LNCaP clone FGC (cell line): ENCODE measurements around the gene ZNF613.
A peak's percentile ranks its signal among the peaks of the same experiment; 100 is the strongest.
"Not testable (repeated sequence)": the region's sequence is repeated elsewhere in the genome, so short reads cannot be mapped to it uniquely, and the experiment has no call there.

Source experiments
- DNase-seq: peaks from one replicate; pipeline ENCODE4 v3.0.0-alpha.2; 2011; ENCODE audit warnings: low read depth
- H3K4me3 ChIP-seq: 2 replicates; pipeline ENCODE4 v1.5.1; 2011; ENCODE audit warnings: mild to moderate bottlenecking, low read depth, low read length, control low read depth
- TF ChIP-seq, protein P1 (sequence below): IDR thresholded peaks from 2 replicates; pipeline ENCODE4 v1.5.1; 2012; ENCODE audit warnings: mild to moderate bottlenecking; ENCODE audit not compliant: control insufficient read depth, insufficient read depth; ENCODE audit errors: extremely low read depth

ZNF613 gene

DNA sequence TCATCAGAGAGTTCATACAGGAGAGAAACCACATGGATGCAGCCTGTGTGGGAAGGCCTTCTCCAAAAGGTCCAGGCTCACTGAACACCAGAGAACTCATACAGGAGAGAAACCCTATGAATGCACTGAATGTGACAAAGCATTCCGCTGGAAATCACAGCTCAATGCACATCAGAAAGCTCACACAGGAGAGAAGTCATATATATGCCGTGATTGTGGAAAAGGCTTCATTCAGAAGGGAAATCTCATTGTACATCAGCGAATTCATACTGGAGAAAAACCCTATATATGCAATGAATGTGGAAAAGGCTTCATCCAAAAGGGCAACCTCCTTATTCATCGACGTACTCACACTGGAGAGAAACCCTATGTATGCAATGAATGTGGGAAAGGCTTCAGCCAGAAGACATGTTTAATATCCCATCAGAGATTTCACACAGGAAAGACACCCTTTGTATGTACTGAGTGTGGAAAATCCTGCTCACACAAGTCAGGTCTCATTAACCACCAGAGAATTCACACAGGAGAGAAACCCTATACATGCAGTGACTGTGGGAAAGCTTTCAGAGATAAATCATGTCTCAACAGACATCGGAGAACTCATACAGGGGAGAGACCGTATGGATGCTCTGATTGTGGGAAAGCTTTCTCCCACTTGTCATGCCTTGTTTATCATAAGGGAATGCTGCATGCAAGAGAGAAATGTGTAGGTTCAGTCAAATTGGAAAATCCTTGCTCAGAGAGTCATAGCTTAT is 17.7 kb downstream of the ZNF613 start:
- TF ChIP-seq, protein P1, sequence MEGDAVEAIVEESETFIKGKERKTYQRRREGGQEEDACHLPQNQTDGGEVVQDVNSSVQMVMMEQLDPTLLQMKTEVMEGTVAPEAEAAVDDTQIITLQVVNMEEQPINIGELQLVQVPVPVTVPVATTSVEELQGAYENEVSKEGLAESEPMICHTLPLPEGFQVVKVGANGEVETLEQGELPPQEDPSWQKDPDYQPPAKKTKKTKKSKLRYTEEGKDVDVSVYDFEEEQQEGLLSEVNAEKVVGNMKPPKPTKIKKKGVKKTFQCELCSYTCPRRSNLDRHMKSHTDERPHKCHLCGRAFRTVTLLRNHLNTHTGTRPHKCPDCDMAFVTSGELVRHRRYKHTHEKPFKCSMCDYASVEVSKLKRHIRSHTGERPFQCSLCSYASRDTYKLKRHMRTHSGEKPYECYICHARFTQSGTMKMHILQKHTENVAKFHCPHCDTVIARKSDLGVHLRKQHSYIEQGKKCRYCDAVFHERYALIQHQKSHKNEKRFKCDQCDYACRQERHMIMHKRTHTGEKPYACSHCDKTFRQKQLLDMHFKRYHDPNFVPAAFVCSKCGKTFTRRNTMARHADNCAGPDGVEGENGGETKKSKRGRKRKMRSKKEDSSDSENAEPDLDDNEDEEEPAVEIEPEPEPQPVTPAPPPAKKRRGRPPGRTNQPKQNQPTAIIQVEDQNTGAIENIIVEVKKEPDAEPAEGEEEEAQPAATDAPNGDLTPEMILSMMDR = no peak
- no peak for DNase-seq
- no peak overlapping the region for H3K4me3 ChIP-seq

DNA sequence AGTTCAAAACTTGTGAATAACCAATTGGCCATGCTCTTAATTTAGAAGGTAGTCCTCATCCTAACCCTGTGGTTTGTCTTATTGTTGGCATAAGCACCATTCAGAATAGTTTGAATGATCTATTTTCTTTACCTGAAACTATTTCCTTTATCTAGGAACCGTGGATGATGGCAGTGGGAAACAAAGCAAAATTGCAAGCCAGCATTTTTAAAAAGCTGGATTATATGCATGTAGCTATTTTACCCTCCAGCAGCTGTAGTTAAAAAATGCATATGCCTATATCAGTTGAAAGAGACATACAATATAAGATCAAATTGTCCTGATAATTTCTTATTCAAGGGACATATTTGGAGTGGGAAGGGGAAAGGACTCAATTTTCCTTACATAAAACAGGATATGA is 19.3 kb downstream of the ZNF613 start:
- H3K4me3 ChIP-seq = no peak overlapping the region
- TF ChIP-seq, protein P1 = no peak
- no peak for DNase-seq

DNA sequence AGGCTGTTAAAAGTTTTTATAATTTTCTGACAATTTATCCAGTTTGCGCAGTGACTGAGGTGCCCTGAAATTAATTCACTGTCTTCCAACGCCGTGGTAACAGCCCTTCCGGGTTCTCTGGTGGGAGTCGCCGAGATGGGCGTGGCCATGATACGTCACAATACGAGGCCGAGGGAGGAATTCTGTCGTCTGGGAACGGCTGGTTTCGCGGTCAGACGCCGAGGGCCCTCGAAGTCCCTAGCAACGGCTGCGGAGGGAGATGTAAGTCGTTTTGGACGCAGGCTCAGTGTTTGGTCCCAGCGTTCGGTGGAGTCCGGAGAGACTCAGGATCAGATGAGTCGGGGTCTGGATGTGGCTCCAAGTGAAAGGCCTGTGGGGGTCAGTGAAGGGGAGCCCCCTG is 21.7 kb downstream of the ZNF613 start:
- H3K4me3 ChIP-seq = no peak overlapping the region
- no peak for DNase-seq
- TF ChIP-seq, protein P1 = no peak

DNA sequence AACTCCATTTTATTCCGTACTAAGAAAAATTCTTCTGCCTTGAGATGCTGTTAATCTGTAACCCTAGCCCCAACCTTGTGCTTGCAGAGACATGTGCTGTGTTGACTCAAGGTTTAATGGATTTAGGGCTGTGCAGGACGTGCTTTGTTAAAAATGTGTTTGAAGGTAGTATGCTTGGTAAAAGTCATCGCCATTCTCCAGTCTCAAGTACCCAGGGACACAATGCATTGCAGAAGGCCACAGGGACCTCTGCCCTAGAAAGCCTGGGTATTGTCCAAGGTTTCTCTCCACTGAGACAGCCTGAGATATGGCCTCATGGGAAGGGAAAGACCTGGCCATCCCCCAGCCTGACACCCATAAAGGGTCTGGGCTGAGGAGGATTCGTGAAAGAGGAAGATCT is 30.6 kb downstream of the ZNF613 start:
- not testable (repeated sequence) for DNase-seq, H3K4me3 ChIP-seq

DNA sequence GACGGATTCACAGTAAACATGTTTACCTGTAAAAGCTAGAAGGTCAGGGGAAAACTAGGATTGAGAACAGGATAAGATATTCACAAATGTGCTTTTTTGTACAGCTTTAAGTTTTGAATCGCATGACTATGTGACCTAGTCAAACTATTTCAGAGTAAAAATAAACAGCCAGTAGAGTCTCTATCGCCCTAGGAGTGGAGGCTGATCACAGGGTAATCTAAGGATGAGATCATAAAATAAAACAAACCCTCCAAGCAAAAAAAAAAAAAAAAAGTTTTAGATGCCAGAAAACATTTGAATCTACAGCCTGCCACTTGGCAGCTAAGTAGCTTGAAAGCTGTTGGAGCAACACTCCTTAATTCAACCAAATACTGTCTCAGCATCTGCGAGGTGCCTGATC is 32.5 kb downstream of the ZNF613 start:
- H3K4me3 ChIP-seq = no peak overlapping the region
- no peak for DNase-seq
- TF ChIP-seq, protein P1 = no peak

DNA sequence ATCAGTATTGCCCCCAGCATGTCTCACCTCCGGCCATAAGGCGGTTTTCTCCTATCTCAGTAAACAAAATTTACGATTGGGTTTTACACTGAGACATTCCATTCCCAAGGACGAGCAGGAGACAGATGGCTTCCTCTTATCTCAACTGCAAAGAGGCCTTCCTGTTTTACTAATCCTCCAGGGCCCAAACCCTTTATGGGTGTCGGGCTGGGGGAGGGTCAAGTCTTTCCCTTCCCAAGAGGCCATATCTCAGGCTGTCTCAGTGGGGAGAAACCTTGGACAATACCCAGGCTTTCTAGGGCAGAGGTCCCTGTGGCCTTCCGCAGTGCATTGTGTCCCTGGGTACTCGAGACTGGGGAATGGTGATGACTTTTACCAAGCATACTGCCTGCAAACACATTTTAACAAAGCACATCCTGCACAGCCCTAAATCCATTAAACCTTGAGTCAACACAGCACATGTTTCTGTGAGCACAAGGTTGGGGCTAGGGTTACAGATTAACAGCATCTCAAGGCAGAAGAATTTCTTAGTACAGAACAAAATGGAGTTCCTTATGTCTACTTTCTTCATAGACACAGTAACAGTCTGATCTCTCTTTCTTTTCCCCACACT is 33.5 kb downstream of the ZNF613 start:
- peak; percentile 82 for DNase-seq
- not testable (repeated sequence) for H3K4me3 ChIP-seq

DNA sequence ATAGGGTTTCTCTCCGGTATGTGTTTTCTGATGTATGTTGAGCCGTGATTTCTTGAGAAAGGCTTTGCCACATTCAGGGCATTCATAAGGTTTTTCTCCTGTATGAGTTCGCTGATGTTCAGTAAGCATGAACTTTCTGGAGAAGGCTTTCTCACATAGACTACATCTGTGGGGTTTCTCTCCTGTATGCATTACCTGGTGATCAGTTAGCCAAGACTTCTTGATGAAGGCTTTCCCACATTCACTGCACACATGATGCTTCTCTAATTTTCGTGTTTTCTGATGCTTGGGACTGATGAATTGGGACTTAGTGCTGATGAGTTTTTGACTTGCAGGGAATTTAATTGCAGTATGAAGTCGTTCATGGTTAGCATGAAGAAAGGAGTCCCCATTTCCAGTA is 38.3 kb downstream of the ZNF613 start:
- TF ChIP-seq, protein P1 = no peak
- no peak overlapping the region for H3K4me3 ChIP-seq
- DNase-seq = no peak

DNA sequence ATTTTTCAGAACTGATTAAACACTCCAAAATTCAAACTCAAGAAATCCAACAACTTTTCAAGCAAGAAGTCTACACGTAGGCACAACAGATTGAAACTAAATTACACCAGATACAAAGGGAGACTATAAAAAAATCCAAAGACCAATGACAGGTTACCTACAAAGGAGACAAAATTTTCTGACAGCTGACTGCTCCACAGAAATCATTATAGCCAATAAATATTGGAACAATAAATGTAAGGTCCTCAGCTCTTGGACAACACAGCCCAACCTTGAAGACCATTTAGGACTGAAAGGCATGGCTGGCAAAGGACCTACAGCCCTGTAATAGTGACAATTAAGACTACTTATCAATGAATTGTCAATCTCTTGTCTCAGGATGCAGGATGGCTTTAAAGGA is 43.4 kb downstream of the ZNF613 start:
- H3K4me3 ChIP-seq = no peak overlapping the region
- no peak for DNase-seq
- TF ChIP-seq, protein P1 = no peak
